Stimulated activated naive CD4-positive, alpha-beta T cell treated with Interleukin-2 at 50 U/mL for 16 hours (primary cell): ENCODE measurements around the gene SH3BGRL2.
"Not testable (repeated sequence)": the region's sequence is repeated elsewhere in the genome, so short reads cannot be mapped to it uniquely, and the experiment has no call there.

Experiments
- DNase-seq: peaks from one replicate; lab custom pipeline; 2025; lab: John Stamatoyannopoulos, UW

Gene SH3BGRL2

GRCh38 chr6:79614326-79615305 lies 16.5 kb upstream of the SH3BGRL2 start:
- DNase-seq: no peak

- no peak for DNase-seq
These were observed 13.6 kb upstream of the SH3BGRL2 start for GRCh38 chr6:79617518-79617941.

GRCh38 chr6:79618425-79618824 lies 12.7 kb upstream of the SH3BGRL2 start:
- not testable (repeated sequence) for DNase-seq

- no peak for DNase-seq
These were observed 9.6 kb upstream of the SH3BGRL2 start for GRCh38 chr6:79621579-79621978.

- DNase-seq: no peak
These were observed 8.8 kb upstream of the SH3BGRL2 start for GRCh38 chr6:79622364-79622763.

- DNase-seq: no peak
These were observed 8.0 kb upstream of the SH3BGRL2 start for GRCh38 chr6:79623106-79623505.

- DNase-seq: no peak
These were observed 5.4 kb upstream of the SH3BGRL2 start for GRCh38 chr6:79625746-79626145.

GRCh38 chr6:79626811-79627210 lies 4.3 kb upstream of the SH3BGRL2 start:
- DNase-seq: no peak

- no peak for DNase-seq
These were observed 3.7 kb upstream of the SH3BGRL2 start for GRCh38 chr6:79627422-79627821.

GRCh38 chr6:79628466-79629288 lies 2.5 kb upstream of the SH3BGRL2 start:
- no peak for DNase-seq

- no peak for DNase-seq
These were observed 698 bp upstream of the SH3BGRL2 start for GRCh38 chr6:79630380-79630882.

GRCh38 chr6:79631693-79632172 lies 604 bp downstream of the SH3BGRL2 start:
- DNase-seq: no peak

- DNase-seq: no peak
These were observed 1.5 kb downstream of the SH3BGRL2 start for GRCh38 chr6:79632580-79632979.

- no peak for DNase-seq
These were observed 3.5 kb downstream of the SH3BGRL2 start for GRCh38 chr6:79634491-79635231.

GRCh38 chr6:79635232-79635543 lies 4.1 kb downstream of the SH3BGRL2 start:
- no peak for DNase-seq

GRCh38 chr6:79636673-79637072 lies 5.5 kb downstream of the SH3BGRL2 start:
- DNase-seq: no peak

- no peak for DNase-seq
These were observed 9.3 kb downstream of the SH3BGRL2 start for GRCh38 chr6:79640146-79641111.

GRCh38 chr6:79646006-79646405 lies 14.9 kb downstream of the SH3BGRL2 start:
- no peak for DNase-seq

- no peak for DNase-seq
These were observed 15.4 kb downstream of the SH3BGRL2 start for GRCh38 chr6:79646561-79646960.

- no peak for DNase-seq
These were observed 16.6 kb downstream of the SH3BGRL2 start for GRCh38 chr6:79647741-79648140.

GRCh38 chr6:79648328-79648727 lies 17.2 kb downstream of the SH3BGRL2 start:
- no peak for DNase-seq
